Testis (tissue), 3 donors: ENCODE results near the gene FSCN2. TPM values are rescaled to one million over a fixed set of nuclear protein-coding genes. Genes with fewer than 3 reads are reported as not detected.
A peak's percentile ranks its signal among the peaks of the same experiment; 100 is the strongest.

Experiments
- DNase-seq: peaks from one replicate; pipeline ENCODE4 v3.0.0-alpha.2; 2019
- H3K27ac ChIP-seq, 2 donors: fragments of 200-600 bp; sonication (generic); one replicate each; pipeline ENCODE4 v1.5.1; 2019
- H3K27me3 ChIP-seq: fragments of 200-600 bp; sonication (generic); one replicate; pipeline ENCODE4 v1.5.1; 2019
- H3K36me3 ChIP-seq: fragments of 200-600 bp; sonication (generic); one replicate; pipeline ENCODE4 v1.5.1; 2017; ENCODE audit warnings: low read depth; ENCODE audit errors: missing control alignments
- H3K4me1 ChIP-seq: fragments of 200-600 bp; sonication (generic); one replicate; pipeline ENCODE4 v1.5.1; 2019
- H3K4me3 ChIP-seq, 2 donors: fragments of 200-600 bp; sonication (generic); one replicate each; pipeline ENCODE4 v1.5.1; 2017 to 2019
- H3K9me3 ChIP-seq: fragments of 200-600 bp; sonication (generic); one replicate; pipeline ENCODE4 v1.5.1; 2017
- POLR2A ChIP-seq: fragments of 450-650 bp; IDR thresholded peaks from one replicate; pipeline ENCODE4 v1.6.1; 2017; ENCODE audit warnings: antibody characterized with exemption, mild to moderate bottlenecking, moderate library complexity
- WGBS, 2 donors: methylation state at CpG; one replicate each; pipeline ENCODE4 v1.1.5; 2018; 5-methylcytosine and 5-hydroxymethylcytosine counted together
- intact Hi-C: fragments of 100-400 bp; cut with DNase I; formaldehyde crosslinking; loops from one replicate; pipeline ENCODE4 v1.15.1; 2023; ENCODE audit warnings: low total_unique reads
- polyA plus RNA-seq: library from polyadenylated mRNA; stranded (reverse); fragments of 350-450 nt; fragmentation: Illumina TruSeq; extraction: RNeasy Lipid Tissue Mini Kit (QIAGEN cat#74804); gene quantifications from one replicate; pipeline ENCODE4 v1.2.3, GENCODE V29; 2014; ENCODE audit warnings: low read depth, low replicate concordance; ENCODE audit not compliant: insufficient read depth
- total RNA-seq, 2 donors: library from RNA; depleted of rRNA; stranded (reverse); fragments of >200 nt; gene quantifications; one replicate each; pipeline ENCODE4 v1.2.3, GENCODE V29; 2016
- TF ChIP-seq, protein P1 (sequence below), 3 experiments: fragments of 450-650 bp in 2 of 3; fragments of 200-600 bp in 1 of 3; sonication (generic) in 1 of 3; IDR thresholded peaks; one replicate each; pipeline ENCODE4 v1.5.1; 2016 to 2019; ENCODE audit warnings: antibody characterized with exemption in 3 of 3, mild to moderate bottlenecking in 2 of 3, moderate library complexity in 1 of 3

FSCN2 gene
- total and polyA plus RNA-seq, 3 donors from 2014 or later = 0.37 to 4.0 (median 3.5) TPM

DNA sequence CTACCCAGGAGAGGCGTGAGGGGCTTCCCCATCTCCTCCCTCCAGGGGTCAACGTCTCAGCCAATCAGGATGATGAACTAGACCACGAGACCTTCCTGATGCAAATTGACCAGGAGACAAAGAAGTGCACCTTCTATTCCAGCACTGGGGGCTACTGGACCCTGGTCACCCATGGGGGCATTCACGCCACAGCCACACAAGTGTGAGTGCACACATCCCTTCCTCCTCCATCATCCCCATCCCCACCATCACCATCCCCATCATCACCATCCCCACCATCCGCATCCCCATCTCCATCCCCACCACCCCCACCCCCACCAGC, 6.8 kb downstream of the FSCN2 start:
- no peaks in the 10 kb centered on the region for H3K9me3 ChIP-seq
- no peaks in the 10 kb centered on the region for H3K36me3 ChIP-seq
- peaks cover 6% of the 10 kb centered on the region for H3K4me1 ChIP-seq
- no peak overlapping the region for H3K4me3 ChIP-seq
- H3K27me3 ChIP-seq = no peaks in the 10 kb centered on the region
- no peak overlapping the region for H3K27ac ChIP-seq
- WGBS, 2 donors = 80 to 90% methylated on average over 5 of the region's 5 CpGs
- TF ChIP-seq, protein P1, sequence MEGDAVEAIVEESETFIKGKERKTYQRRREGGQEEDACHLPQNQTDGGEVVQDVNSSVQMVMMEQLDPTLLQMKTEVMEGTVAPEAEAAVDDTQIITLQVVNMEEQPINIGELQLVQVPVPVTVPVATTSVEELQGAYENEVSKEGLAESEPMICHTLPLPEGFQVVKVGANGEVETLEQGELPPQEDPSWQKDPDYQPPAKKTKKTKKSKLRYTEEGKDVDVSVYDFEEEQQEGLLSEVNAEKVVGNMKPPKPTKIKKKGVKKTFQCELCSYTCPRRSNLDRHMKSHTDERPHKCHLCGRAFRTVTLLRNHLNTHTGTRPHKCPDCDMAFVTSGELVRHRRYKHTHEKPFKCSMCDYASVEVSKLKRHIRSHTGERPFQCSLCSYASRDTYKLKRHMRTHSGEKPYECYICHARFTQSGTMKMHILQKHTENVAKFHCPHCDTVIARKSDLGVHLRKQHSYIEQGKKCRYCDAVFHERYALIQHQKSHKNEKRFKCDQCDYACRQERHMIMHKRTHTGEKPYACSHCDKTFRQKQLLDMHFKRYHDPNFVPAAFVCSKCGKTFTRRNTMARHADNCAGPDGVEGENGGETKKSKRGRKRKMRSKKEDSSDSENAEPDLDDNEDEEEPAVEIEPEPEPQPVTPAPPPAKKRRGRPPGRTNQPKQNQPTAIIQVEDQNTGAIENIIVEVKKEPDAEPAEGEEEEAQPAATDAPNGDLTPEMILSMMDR (IDR thresholded peaks at IDR 0.05) = no peak
- no peak for TF ChIP-seq POLR2A
- no peak for DNase-seq
- intact Hi-C loops = no loop called here

DNA sequence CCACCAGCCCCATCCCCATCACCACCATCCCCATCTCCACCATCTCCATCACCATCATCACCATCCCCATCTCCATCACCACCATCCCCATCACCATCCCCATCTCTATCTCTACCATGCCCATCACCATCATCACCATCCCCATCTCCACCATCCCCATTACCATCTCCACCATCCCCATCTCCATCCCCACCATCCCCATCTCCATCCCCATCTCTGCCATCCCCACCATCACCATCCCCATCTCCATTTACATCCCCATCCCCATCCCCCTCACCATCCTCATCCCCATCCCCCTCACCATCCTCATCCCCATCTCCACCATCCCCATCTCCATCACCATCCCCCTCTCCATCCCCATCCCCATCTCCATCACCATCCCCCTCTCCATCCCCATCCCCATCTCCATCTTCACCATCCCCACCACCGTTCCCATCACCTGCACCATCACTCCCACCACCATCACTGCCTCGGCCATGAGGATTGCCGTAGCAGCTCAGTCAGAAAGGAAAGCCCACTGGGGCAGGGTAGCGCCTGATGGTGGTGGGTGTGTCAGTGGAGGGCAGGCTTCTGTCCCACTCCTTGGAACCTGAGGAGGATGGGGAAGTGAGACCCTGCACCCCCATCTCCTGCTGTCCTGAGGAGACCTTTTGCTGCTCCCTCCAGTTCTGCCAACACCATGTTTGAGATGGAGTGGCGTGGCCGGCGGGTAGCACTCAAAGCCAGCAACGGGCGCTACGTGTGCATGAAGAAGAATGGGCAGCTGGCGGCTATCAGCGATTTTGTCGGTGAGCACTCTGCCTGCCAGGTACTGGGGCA, 7.5 kb downstream of the FSCN2 start:
- TF ChIP-seq, protein P1 (IDR thresholded peaks at IDR 0.05) = no peak
- no peak for TF ChIP-seq POLR2A
- Histone ChIP-seq H3K27me3 (no peaks in the 10 kb centered on the region), H3K36me3 (no peaks in the 10 kb centered on the region), H3K27ac (no peak overlapping the region), H3K9me3 (no peaks in the 10 kb centered on the region), H3K4me1 (peaks cover 6% of the 10 kb centered on the region), H3K4me3 (no peak overlapping the region)
- no peak for DNase-seq
- 74 to 82% methylated on average over 10 to 13 of the region's 13 CpGs for WGBS, 2 donors
- intact Hi-C loops = no loop called here

DNA sequence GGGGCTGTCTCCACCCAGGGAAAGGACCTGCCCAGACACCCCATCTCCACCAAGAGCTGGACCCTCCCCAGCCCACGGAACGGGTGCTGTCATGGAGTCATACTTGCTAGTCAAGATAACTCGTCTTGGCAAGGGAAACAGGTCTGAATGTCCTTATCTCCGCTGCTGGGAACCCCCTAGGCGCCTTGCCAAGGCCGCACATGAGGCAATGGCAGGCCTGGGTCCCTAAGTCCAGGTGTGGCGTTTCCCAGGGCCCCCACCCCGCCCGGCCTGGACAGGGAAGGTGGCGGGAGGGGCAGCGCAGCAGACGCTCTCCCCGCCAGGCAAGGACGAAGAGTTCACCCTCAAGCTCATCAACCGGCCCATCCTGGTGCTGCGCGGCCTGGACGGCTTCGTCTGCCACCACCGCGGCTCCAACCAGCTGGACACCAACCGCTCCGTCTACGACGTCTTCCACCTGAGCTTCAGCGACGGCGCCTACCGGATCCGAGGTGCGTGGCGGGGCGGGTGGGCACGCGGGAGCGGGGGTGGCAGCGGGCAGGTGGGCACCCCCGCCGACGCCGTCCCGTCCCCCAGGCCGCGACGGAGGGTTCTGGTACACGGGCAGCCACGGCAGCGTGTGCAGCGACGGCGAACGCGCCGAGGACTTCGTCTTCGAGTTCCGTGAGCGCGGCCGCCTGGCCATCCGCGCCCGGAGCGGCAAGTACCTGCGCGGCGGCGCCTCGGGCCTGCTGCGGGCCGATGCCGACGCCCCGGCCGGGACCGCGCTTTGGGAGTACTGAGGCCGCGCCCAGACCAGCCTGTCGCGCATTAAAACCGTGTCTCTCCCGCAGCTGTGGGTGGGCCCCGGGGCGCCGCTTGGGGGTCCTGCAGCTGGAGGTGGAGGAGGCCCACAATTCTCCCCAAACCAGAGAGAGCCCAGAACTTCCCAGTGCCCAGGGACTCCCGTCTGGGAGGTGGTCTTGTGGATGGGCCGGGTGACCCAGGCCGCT, 8.4 kb downstream of the FSCN2 start:
- Histone ChIP-seq H3K27ac (no peak overlapping the region), H3K36me3 (no peaks in the 10 kb centered on the region), H3K4me3 (no peak overlapping the region), H3K4me1 (peaks cover 6% of the 10 kb centered on the region), H3K27me3 (no peaks in the 10 kb centered on the region), H3K9me3 (no peaks in the 10 kb centered on the region)
- WGBS, 2 donors = 10% methylated on average over 81 of the region's 89 CpGs; no CpG with 5 or more reads in 1 of the 2 donors
- intact Hi-C loops = no loop called here
- DNase-seq = no peak
- no peak for TF ChIP-seq POLR2A
- TF ChIP-seq, protein P1 (IDR thresholded peaks at IDR 0.05) = no peak

DNA sequence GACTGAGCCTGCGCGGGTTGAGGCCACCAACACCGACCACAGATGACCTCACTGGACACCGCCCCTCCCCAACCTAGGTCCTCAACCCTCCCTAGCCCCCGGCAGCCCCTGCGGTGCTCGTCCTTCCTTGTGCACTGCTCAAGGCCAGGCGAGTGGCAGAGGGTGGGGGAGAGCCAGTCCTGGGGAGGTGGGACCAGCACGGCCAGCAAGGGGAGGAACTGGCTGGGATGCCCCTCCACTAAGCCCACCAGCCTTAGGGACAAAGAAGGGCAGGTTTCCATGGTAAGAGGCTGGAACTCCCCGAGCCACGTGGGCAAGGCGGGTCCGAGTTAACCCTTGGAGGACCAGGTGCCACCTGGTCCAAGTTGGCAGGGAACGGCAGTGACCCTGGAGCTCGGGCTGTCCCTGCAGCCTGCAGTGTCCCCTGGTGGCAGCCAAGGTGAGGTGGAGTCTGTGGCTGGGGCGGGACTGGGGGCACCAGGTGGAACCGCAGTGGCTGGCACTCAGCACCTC, 9.2 kb downstream of the FSCN2 start:
- H3K27me3 ChIP-seq = no peaks in the 10 kb centered on the region
- 20 to 50% methylated on average over 10 to 16 of the region's 17 CpGs for WGBS, 2 donors
- no peaks in the 10 kb centered on the region for H3K36me3 ChIP-seq
- H3K4me1 ChIP-seq = peaks cover 6% of the 10 kb centered on the region
- intact Hi-C loops = no loop called here
- no peak overlapping the region for H3K27ac ChIP-seq
- no peak overlapping the region for H3K4me3 ChIP-seq
- DNase-seq = peak; percentile 43
- TF ChIP-seq POLR2A = no peak
- TF ChIP-seq, protein P1 (IDR thresholded peaks at IDR 0.05) = peak; percentile 50 to 53 (median 53)
- no peaks in the 10 kb centered on the region for H3K9me3 ChIP-seq
